Regular cardiac myocyte (primary cell): Measurements from ENCODE around the gene REEP3. TPM values are rescaled to one million over a fixed set of nuclear protein-coding genes. Genes with fewer than 3 reads are reported as not detected.

Experiments used
- total RNA-seq: library from RNA; depleted of rRNA; stranded (reverse); fragments of >200 nt; gene quantifications from 2 replicates; pipeline ENCODE4 v1.2.3, GENCODE V29; 2014

REEP3 gene
- 76.3 and 91.9 TPM in 2 replicates for total RNA-seq

GRCh38 chr10:63520500-63521415 is at the start of gene REEP3:
Gene REEP3 (plus strand): TSS chr10:63521401. CDS start chr10:63521546, 145 bp downstream.

Other genes with a start within 250 kb of the REEP3 start
- gene JMJD1C, start 55.4 kb upstream of the REEP3 start, total RNA-seq, result 46.8 and 69.1 TPM in 2 replicates